GM11168 (cell line): ENCODE measurements around the gene MSI2.

Experiments
- in situ Hi-C: fragments of 300-500 bp; cut with MboI; formaldehyde crosslinking; loops from one replicate; pipeline ENCODE4 v1.12.0; 2022; ENCODE audit warnings: low sequenced_read_pairs; ENCODE audit not compliant: unreplicated experiment

The MSI2 gene

GRCh38 chr17:57653279-57653678, 397.0 kb downstream of the MSI2 start:
- in situ Hi-C loops, result no loop called here

- in situ Hi-C loops, result no loop called here
These were observed 397.9 kb downstream of the MSI2 start for GRCh38 chr17:57654040-57654775.

- in situ Hi-C loops, result no loop called here
These were observed 399.2 kb downstream of the MSI2 start for GRCh38 chr17:57655553-57655952.

GRCh38 chr17:57657211-57657610, 400.9 kb downstream of the MSI2 start:
- in situ Hi-C loops, result no loop called here

GRCh38 chr17:57662041-57662440, 405.7 kb downstream of the MSI2 start:
- in situ Hi-C loops, result no loop called here

GRCh38 chr17:57662644-57663308, 406.5 kb downstream of the MSI2 start:
- in situ Hi-C loops, result no loop called here

- in situ Hi-C loops, result no loop called here
These were observed 407.2 kb downstream of the MSI2 start for GRCh38 chr17:57663326-57664070.

GRCh38 chr17:57665128-57665527, 408.8 kb downstream of the MSI2 start:
- in situ Hi-C loops, result no loop called here

- in situ Hi-C loops, result no loop called here
These were observed 409.4 kb downstream of the MSI2 start for GRCh38 chr17:57665696-57666095.

GRCh38 chr17:57666201-57666870, 410.0 kb downstream of the MSI2 start:
- in situ Hi-C loops, result no loop called here

- in situ Hi-C loops, result no loop called here
These were observed 410.6 kb downstream of the MSI2 start for GRCh38 chr17:57666946-57667345.

GRCh38 chr17:57667461-57667923, 411.2 kb downstream of the MSI2 start:
- in situ Hi-C loops, result no loop called here

- in situ Hi-C loops, result no loop called here
These were observed 412.0 kb downstream of the MSI2 start for GRCh38 chr17:57668332-57668731.

GRCh38 chr17:57669671-57670529, 413.6 kb downstream of the MSI2 start:
- in situ Hi-C loops, result no loop called here

GRCh38 chr17:57670769-57671569, 414.6 kb downstream of the MSI2 start:
- in situ Hi-C loops, result no loop called here

GRCh38 chr17:57671667-57672632, 415.6 kb downstream of the MSI2 start:
- in situ Hi-C loops, result no loop called here

GRCh38 chr17:57672971-57673370, 416.6 kb downstream of the MSI2 start:
- in situ Hi-C loops, result no loop called here

- in situ Hi-C loops, result no loop called here
These were observed 418.6 kb downstream of the MSI2 start for GRCh38 chr17:57674894-57675293.
